NT2/D1 (cell line): ENCODE measurements around the gene VPS39.

Source experiments
- SUZ12 ChIP-seq: IDR thresholded peaks from 2 replicates; pipeline ENCODE4 v1.6.1; 2011; ENCODE audit not compliant: insufficient read length, insufficient read depth; ENCODE audit errors: extremely low read depth
- YY1 ChIP-seq: IDR thresholded peaks from 2 replicates; pipeline ENCODE4 v1.6.1; 2011; ENCODE audit not compliant: insufficient read length, insufficient read depth
- ZNF274 ChIP-seq: IDR thresholded peaks from 2 replicates; pipeline ENCODE4 v1.6.1; 2011; ENCODE audit warnings: mild to moderate bottlenecking, low read depth, low read length

- TF ChIP-seq SUZ12: no peak
- TF ChIP-seq YY1: no peak
- no peak for TF ChIP-seq ZNF274
Observed at GRCh38 chr15:42233107-42233506, 25.0 kb upstream of the VPS39 start.
